ENCODE measurements around the gene KRT79.
"Not testable (repeated sequence)": the region's sequence is repeated elsewhere in the genome, so short reads cannot be mapped to it uniquely, and the experiment has no call there.

KRT79 gene

GRCh38 chr12:52860102-52860823 is 26.2 kb upstream of the KRT79 start:
- no peak for DNase-seq

- no peak for DNase-seq
Measured at GRCh38 chr12:52857500-52857899, 23.4 kb upstream of the KRT79 start.

- DNase-seq, result no peak
Measured at GRCh38 chr12:52856787-52857186, 22.7 kb upstream of the KRT79 start.

DNA sequence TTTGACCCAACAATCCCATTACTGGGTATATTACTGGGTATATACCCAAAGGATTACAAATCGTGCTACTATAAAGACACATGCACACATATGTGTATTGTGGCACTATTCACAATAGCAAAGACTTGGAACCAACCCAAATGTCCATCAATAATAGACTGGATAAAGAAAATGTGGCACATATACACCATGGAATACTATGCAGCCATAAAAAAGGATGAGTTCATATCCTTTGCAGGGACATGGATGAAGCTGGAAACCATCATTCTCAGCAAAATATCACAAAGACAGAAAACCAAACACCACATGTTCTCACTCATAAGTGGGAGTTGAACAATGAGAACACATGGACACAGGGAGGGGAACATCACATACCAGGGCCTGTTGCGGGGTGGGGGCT is 22.0 kb upstream of the KRT79 start:
- not testable (repeated sequence) for DNase-seq

DNA sequence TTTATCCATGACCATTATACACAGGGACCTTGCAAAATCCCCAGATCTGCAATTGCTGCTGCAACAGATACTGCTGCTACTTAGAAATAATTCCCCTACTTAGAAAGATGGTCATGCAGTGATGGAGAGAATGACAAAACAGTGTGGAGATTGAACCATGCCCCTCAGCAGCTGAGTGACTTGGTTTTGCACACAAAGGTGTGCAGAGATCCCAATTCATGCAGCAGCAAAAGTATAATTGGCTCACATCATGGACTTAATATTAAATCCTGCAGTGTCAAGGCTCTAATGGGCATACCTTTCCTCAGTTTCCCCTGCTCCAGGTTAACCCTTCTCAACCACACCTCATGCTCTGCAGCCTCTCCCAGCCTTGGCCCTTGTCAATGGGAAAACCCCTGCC is 17.7 kb upstream of the KRT79 start:
- no peak for DNase-seq

DNA sequence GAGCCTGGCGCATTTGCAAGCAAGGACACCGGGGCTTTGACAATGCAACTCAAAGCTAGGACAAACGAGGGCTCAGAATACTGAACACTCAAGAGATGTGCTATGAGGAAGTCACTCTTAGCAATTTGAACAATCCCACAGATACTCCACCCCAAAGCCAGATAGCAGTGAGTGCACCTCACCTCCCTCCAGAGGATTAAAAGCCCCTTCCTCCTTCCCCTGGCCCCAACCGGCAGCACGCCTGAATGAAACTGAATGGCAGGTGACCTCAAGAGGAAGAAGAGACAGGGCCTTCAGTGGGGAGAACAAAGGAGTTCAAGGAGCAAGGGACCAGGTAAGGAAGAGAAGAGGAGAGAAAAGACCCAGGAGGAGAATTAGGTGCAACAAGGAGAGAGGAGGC is 16.6 kb upstream of the KRT79 start:
- no peak for DNase-seq

GRCh38 chr12:52849511-52849910 is 15.4 kb upstream of the KRT79 start:
- DNase-seq, result no peak

GRCh38 chr12:52848661-52849255 is 14.6 kb upstream of the KRT79 start, which contains the start of gene KRT78:
Gene KRT78 (minus strand): TSS chr12:52848994. CDS start chr12:52848930, 64 bp downstream.
- DNase-seq, result no peak

- DNase-seq, result no peak
Measured at GRCh38 chr12:52847335-52848102, 13.4 kb upstream of the KRT79 start.

- no peak for DNase-seq
Measured at GRCh38 chr12:52846356-52846970, 12.4 kb upstream of the KRT79 start.

DNA sequence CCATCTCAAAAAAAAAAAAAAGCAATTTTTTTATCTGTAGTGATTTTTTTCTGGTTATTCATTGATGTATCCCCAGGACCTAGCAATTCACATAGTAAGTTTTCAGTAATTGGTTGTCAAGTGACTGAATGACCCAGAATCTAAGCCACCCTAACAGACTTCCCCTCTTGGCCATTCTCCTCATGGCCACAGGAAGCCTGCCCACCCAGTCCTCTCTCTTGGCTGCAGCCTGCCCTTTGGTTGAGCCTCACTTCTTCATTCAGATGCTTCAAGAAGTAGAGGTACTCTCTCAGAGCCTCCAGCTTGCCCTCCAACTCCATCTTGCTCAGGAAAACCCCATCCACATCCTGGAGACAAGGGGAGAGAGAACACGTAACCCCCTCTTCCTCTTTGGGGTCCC is 11.8 kb upstream of the KRT79 start:
- DNase-seq, result no peak

DNA sequence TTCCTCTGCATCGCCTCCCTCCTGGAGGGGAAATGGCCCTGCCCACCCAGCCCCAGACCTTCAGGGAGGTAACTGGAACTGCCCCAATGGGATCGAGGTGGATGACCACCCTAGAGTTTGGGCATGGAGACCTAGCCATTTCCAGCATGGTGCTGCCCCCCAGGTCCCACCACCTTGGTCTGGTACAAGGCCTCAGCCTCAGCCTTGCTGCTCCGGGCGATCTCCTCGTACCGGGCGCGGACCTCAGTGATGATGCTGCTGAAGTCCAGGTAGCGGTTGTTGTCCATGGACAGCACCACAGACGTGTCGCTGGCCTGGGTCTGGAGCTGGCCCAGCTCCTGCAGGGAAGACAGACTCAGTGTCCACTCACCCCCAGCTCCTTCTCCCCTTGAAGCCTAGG is 10.3 kb upstream of the KRT79 start:
- DNase-seq, result no peak

- DNase-seq, result no peak
Measured at GRCh38 chr12:52839436-52840105, 5.5 kb upstream of the KRT79 start.

- no peak for DNase-seq
Measured at GRCh38 chr12:52838609-52839435, 4.7 kb upstream of the KRT79 start.

GRCh38 chr12:52837781-52838608 is 3.9 kb upstream of the KRT79 start:
- no peak for DNase-seq

DNA sequence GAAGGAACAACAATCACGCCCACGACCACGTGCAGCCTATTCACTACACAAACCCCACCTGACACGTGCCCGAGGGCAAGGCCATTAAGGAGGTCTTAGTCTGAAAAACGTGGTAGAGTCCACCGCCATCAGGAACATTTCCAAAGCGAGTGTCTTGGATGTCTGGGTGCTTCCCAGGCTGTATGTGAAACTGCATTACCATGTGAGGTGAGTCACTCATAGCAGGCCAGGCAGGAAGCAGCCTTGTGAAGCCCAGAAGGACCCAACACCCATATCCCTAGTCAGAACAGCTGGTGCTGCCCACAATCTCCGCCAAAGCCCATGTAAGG is 3.3 kb upstream of the KRT79 start:
- DNase-seq, result no peak

- DNase-seq, result no peak
Measured at GRCh38 chr12:52836491-52837412, 2.6 kb upstream of the KRT79 start.

- no peak for DNase-seq
Measured at GRCh38 chr12:52836042-52836466, 1.9 kb upstream of the KRT79 start.

DNA sequence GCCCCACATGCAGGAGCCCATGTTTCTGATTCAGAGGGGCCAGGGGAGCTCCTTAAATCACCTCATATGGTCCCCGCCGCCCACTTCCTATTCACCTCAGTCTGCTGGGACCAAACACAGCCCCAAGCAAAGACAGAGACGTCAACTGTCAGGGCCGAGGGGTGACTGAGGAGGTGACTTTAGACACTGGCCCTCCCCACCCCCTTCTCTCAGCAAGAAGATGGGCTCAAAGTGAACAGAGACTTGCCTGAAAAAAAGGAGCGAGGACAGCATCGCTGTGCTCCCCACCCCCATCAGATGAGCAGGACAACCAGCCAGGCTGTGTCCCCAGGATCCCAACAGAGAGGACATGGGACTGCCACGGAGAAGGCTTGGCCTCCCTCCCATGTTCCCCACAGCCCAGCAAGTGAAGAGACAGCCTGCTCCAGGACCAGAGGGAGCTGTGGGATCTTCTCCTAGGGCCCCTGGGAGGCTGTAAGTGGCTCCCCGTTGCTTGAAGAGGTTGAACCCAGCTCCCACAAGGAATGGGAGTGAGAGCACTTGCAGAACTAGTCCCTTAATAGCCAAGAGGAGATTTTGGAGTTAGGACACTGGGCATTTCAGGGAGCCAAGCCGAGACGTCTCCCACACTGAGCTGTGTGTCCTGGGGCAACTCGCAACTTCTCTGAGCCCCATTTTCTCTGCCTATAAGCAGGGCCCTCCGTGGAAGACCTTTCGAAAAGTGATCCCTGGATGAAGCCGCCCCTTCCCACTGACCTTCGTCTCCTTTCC is 1.3 kb upstream of the KRT79 start:
- DNase-seq, result no peak

DNA sequence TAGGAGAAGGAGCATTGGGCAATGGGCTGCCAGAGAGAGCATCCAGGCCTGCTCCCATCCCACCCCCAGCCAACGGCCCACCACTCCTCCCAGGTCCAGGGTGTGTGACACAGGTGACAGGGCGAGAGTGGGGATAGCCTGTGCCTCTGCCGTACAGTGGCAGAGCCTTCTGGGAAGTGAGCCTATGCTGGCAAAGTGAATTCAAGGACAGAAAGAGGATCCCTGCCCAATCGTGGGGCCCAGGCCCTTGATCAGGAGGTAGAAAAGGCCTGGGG is 553 bp upstream of the KRT79 start:
- DNase-seq, result no peak

Measured in SHP77 treated with DMSO at 0.1 percent for 48 hours (cell line).